ENCODE measurements around the gene MEA1.
"Not testable (repeated sequence)": the region's sequence is repeated elsewhere in the genome, so short reads cannot be mapped to it uniquely, and the experiment has no call there.

Gene MEA1

GRCh38 chr6:43001843-43002242 is 11.9 kb downstream of the MEA1 start:
- no peaks in the 10 kb centered on the region for H3K4me1 ChIP-seq (ENCODE audit: low read length)
- H3K4me3 ChIP-seq (ENCODE audit: low read length), result no peak overlapping the region
- H3K79me2 ChIP-seq (ENCODE audit: low read length), result 0 out of 2 replicates have a peak, but pooled peaks cover 2% of the 10 kb centered on the region
- no peak for TF ChIP-seq CTCF (IDR thresholded peaks at IDR 0.05; ENCODE audit: low read depth, low read length)
- TF ChIP-seq EZH2phosphoT487 (IDR thresholded peaks at IDR 0.05; ENCODE audit: low read depth), result no peak
- H3K36me3 ChIP-seq (replicated peaks; ENCODE audit: low read depth, low read length), result peaks cover 5% of the 10 kb centered on the region
- no peak overlapping the region for H3K4me2 ChIP-seq (ENCODE audit: low read length)
- H3K27me3 ChIP-seq (ENCODE audit: low read depth, low read length), result no peaks in the 10 kb centered on the region
- H3K9ac ChIP-seq (ENCODE audit: low read length), result no peak overlapping the region
- no peak overlapping the region for H2AFZ ChIP-seq (ENCODE audit: low read depth, low read length)
- H4K20me1 ChIP-seq (ENCODE audit: insufficient read depth, low read length), result no peaks in the 10 kb centered on the region
- no peak overlapping the region for H3K27ac ChIP-seq (ENCODE audit: low read length)
- no peaks in the 10 kb centered on the region for H3K9me3 ChIP-seq (ENCODE audit: insufficient read depth, low read length)

GRCh38 chr6:42998205-42998604 is 15.5 kb downstream of the MEA1 start:
- H3K79me2 ChIP-seq (ENCODE audit: low read length); H4K20me1 ChIP-seq (ENCODE audit: insufficient read depth, low read length); H3K9ac ChIP-seq (ENCODE audit: low read length); H3K4me1 ChIP-seq (ENCODE audit: low read length); H3K4me2 ChIP-seq (ENCODE audit: low read length); H2AFZ ChIP-seq (ENCODE audit: low read depth, low read length); H3K27ac ChIP-seq (ENCODE audit: low read length); H3K36me3 ChIP-seq (replicated peaks; ENCODE audit: low read depth, low read length); H3K27me3 ChIP-seq (ENCODE audit: low read depth, low read length); H3K4me3 ChIP-seq (ENCODE audit: low read length); H3K9me3 ChIP-seq (ENCODE audit: insufficient read depth, low read length): not testable (repeated sequence)

- Histone ChIP-seq H3K27me3 (ENCODE audit: low read depth, low read length) (no peaks in the 10 kb centered on the region), H4K20me1 (ENCODE audit: insufficient read depth, low read length) (no peaks in the 10 kb centered on the region), H3K4me2 (ENCODE audit: low read length) (no peak overlapping the region), H3K9me3 (ENCODE audit: insufficient read depth, low read length) (no peaks in the 10 kb centered on the region), H3K79me2 (ENCODE audit: low read length) (0 out of 2 replicates have a peak, but pooled peaks cover 2% of the 10 kb centered on the region), H3K4me3 (ENCODE audit: low read length) (no peak overlapping the region), H2AFZ (ENCODE audit: low read depth, low read length) (no peak overlapping the region), H3K4me1 (ENCODE audit: low read length) (no peaks in the 10 kb centered on the region), H3K36me3 (replicated peaks; ENCODE audit: low read depth, low read length) (peaks cover 4% of the 10 kb centered on the region), H3K9ac (ENCODE audit: low read length) (no peak overlapping the region), H3K27ac (ENCODE audit: low read length) (no peak overlapping the region)
- TF ChIP-seq EZH2phosphoT487 (IDR thresholded peaks at IDR 0.05; ENCODE audit: low read depth) (no peak), CTCF (IDR thresholded peaks at IDR 0.05; ENCODE audit: low read depth, low read length) (peak; percentile 9; the same call in 1 of the 2 replicates)
Observed at GRCh38 chr6:42996513-42996912, 17.2 kb downstream of the MEA1 start.

GRCh38 chr6:42993445-42993844 is 20.3 kb downstream of the MEA1 start:
- Histone ChIP-seq H3K4me3 (ENCODE audit: low read length) (no peak overlapping the region), H3K4me2 (ENCODE audit: low read length) (no peak overlapping the region), H4K20me1 (ENCODE audit: insufficient read depth, low read length) (0 out of 2 replicates have a peak, but pooled peaks cover 2% of the 10 kb centered on the region), H3K9me3 (ENCODE audit: insufficient read depth, low read length) (no peaks in the 10 kb centered on the region), H3K36me3 (replicated peaks; ENCODE audit: low read depth, low read length) (peaks cover 22% of the 10 kb centered on the region), H3K27ac (ENCODE audit: low read length) (no peak overlapping the region), H3K9ac (ENCODE audit: low read length) (no peak overlapping the region), H3K4me1 (ENCODE audit: low read length) (no peaks in the 10 kb centered on the region), H3K27me3 (ENCODE audit: low read depth, low read length) (no peaks in the 10 kb centered on the region), H3K79me2 (ENCODE audit: low read length) (0 out of 2 replicates have a peak, but pooled peaks cover 2% of the 10 kb centered on the region), H2AFZ (ENCODE audit: low read depth, low read length) (no peak overlapping the region)
- TF ChIP-seq CTCF (IDR thresholded peaks at IDR 0.05; ENCODE audit: low read depth, low read length), result no peak
- TF ChIP-seq EZH2phosphoT487 (IDR thresholded peaks at IDR 0.05; ENCODE audit: low read depth), result no peak

GRCh38 chr6:42989923-42990322 is 23.8 kb downstream of the MEA1 start:
- TF ChIP-seq CTCF (IDR thresholded peaks at IDR 0.05; ENCODE audit: low read depth, low read length), result no peak
- H3K79me2 ChIP-seq (ENCODE audit: low read length), result peaks cover 16% of the 10 kb centered on the region
- no peaks in the 10 kb centered on the region for H3K27me3 ChIP-seq (ENCODE audit: low read depth, low read length)
- no peak overlapping the region for H3K4me2 ChIP-seq (ENCODE audit: low read length)
- no peak overlapping the region for H3K4me3 ChIP-seq (ENCODE audit: low read length)
- no peak overlapping the region for H3K9ac ChIP-seq (ENCODE audit: low read length)
- no peak overlapping the region for H2AFZ ChIP-seq (ENCODE audit: low read depth, low read length)
- H4K20me1 ChIP-seq (ENCODE audit: insufficient read depth, low read length), result 0 out of 2 replicates have a peak, but pooled peaks cover 4% of the 10 kb centered on the region
- H3K9me3 ChIP-seq (ENCODE audit: insufficient read depth, low read length), result no peaks in the 10 kb centered on the region
- peaks cover 33% of the 10 kb centered on the region for H3K36me3 ChIP-seq (replicated peaks; ENCODE audit: low read depth, low read length)
- H3K27ac ChIP-seq (ENCODE audit: low read length), result no peak overlapping the region
- H3K4me1 ChIP-seq (ENCODE audit: low read length), result peaks cover 5% of the 10 kb centered on the region
